ENCODE measurements around the gene THAP10. TPM values are rescaled to one million over a fixed set of nuclear protein-coding genes. Genes with fewer than 3 reads are reported as not detected.

THAP10 gene
- total and polyA plus RNA-seq, 2 experiments from 2014 or later = 5.7 to 8.2 TPM

DNA sequence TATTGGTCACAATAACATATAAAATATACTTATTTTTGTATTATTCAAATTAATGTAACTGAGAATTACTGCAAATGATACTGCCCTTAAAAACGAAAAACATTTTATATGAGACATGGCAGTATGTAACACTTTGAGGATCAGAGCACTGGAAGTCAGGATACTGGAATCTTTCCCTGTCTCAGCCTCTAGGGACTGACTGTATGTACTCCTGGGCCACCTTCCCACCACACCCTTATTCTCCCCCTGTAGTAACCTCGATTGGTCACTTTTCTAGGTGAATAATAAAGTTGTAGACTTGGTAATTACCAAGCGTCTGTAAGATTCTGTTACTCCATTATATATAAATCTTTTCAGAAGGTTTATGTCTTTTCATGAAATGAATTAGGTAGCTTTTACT is 43.4 kb upstream of the THAP10 start (continued):
- TF ChIP-seq, protein P1, sequence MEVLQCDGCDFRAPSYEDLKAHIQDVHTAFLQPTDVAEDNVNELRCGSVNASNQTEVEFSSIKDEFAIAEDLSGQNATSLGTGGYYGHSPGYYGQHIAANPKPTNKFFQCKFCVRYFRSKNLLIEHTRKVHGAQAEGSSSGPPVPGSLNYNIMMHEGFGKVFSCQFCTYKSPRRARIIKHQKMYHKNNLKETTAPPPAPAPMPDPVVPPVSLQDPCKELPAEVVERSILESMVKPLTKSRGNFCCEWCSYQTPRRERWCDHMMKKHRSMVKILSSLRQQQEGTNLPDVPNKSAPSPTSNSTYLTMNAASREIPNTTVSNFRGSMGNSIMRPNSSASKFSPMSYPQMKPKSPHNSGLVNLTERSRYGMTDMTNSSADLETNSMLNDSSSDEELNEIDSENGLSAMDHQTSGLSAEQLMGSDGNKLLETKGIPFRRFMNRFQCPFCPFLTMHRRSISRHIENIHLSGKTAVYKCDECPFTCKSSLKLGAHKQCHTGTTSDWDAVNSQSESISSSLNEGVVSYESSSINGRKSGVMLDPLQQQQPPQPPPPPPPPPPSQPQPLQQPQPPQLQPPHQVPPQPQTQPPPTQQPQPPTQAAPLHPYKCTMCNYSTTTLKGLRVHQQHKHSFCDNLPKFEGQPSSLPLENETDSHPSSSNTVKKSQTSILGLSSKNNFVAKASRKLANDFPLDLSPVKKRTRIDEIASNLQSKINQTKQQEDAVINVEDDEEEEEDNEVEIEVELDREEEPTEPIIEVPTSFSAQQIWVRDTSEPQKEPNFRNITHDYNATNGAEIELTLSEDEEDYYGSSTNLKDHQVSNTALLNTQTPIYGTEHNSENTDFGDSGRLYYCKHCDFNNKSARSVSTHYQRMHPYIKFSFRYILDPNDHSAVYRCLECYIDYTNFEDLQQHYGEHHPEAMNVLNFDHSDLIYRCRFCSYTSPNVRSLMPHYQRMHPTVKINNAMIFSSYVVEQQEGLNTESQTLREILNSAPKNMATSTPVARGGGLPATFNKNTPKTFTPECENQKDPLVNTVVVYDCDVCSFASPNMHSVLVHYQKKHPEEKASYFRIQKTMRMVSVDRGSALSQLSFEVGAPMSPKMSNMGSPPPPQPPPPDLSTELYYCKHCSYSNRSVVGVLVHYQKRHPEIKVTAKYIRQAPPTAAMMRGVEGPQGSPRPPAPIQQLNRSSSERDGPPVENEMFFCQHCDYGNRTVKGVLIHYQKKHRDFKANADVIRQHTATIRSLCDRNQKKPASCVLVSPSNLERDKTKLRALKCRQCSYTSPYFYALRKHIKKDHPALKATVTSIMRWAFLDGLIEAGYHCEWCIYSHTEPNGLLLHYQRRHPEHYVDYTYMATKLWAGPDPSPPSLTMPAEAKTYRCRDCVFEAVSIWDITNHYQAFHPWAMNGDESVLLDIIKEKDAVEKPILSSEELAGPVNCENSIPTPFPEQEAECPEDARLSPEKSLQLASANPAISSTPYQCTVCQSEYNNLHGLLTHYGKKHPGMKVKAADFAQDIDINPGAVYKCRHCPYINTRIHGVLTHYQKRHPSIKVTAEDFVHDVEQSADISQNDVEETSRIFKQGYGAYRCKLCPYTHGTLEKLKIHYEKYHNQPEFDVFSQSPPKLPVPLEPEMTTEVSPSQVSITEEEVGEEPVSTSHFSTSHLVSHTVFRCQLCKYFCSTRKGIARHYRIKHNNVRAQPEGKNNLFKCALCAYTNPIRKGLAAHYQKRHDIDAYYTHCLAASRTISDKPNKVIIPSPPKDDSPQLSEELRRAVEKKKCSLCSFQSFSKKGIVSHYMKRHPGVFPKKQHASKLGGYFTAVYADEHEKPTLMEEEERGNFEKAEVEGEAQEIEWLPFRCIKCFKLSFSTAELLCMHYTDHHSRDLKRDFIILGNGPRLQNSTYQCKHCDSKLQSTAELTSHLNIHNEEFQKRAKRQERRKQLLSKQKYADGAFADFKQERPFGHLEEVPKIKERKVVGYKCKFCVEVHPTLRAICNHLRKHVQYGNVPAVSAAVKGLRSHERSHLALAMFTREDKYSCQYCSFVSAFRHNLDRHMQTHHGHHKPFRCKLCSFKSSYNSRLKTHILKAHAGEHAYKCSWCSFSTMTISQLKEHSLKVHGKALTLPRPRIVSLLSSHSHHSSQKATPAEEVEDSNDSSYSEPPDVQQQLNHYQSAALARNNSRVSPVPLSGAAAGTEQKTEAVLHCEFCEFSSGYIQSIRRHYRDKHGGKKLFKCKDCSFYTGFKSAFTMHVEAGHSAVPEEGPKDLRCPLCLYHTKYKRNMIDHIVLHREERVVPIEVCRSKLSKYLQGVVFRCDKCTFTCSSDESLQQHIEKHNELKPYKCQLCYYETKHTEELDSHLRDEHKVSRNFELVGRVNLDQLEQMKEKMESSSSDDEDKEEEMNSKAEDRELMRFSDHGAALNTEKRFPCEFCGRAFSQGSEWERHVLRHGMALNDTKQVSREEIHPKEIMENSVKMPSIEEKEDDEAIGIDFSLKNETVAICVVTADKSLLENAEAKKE (CRISPR knock-in tag; IDR thresholded peaks at IDR 0.05) = no peak

DNA sequence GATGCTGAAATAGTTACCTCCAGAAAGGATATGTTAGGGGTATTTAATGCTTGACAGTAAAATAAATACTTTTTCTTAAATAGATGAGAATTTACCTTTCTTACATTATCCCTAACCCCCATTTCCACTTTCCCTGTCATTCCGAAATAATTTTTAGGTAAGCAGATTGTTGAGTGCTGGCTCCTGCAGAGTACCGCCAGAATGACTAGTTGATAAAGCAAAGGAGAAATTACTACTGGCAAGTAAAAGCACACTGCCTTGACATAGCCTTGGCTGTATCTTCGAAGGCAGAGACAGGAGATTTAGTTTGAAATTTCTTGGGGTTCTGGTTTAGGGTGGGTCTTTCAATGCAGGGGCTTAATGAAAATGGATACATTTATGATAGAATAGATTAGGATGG is 41.2 kb upstream of the THAP10 start:
- H3K27ac Mint-ChIP-seq = no peak overlapping the region
- H3K27ac ChIP-seq (ENCODE audit: low read depth) = no peak overlapping the region
- no peak overlapping the region for H3K4me3 ChIP-seq
- no peaks in the 10 kb centered on the region for H3K9me3 Mint-ChIP-seq
- no peaks in the 10 kb centered on the region for H3F3A ChIP-seq (replicated peaks; ENCODE audit: low read depth)
- ATAC-seq = no peak
- peaks cover 7% of the 10 kb centered on the region; the same call in 2 of the 3 replicates for H3K4me1 Mint-ChIP-seq
- H3K27me3 Mint-ChIP-seq (ENCODE audit: insufficient read depth, low read depth, poor library complexity) = no peaks in the 10 kb centered on the region
- DNase-seq (ENCODE audit: low spot score) = no peak
- no peak overlapping the region for H3K4me2 ChIP-seq
- H3K79me2 ChIP-seq (replicated peaks; ENCODE audit: insufficient read depth) = no peaks in the 10 kb centered on the region
- H3K27me3 ChIP-seq (ENCODE audit: insufficient read depth) = no peaks in the 10 kb centered on the region
- no peaks in the 10 kb centered on the region for H3K36me3 Mint-ChIP-seq (ENCODE audit: low read depth)
- no peaks in the 10 kb centered on the region for H3K4me1 ChIP-seq (ENCODE audit: insufficient read depth)
- no peak for TF ChIP-seq POLR2AphosphoS5 (IDR thresholded peaks at IDR 0.05; ENCODE audit: low read depth)
- no peaks in the 10 kb centered on the region for H4K20me1 ChIP-seq (replicated peaks; ENCODE audit: insufficient read depth)
- no peaks in the 10 kb centered on the region for H3K9me2 ChIP-seq (ENCODE audit: insufficient read depth)
- H2AFZ ChIP-seq = no peak overlapping the region
- no peak overlapping the region for H3K4me3 Mint-ChIP-seq
- H3K36me3 ChIP-seq (ENCODE audit: insufficient read depth) = no peaks in the 10 kb centered on the region

GRCh38 chr15:70932397-70932796 is 40.2 kb upstream of the THAP10 start:
- Mint-ChIP-seq H3K4me1 (peaks cover 3% of the 10 kb centered on the region; the same call in 2 of the 3 replicates), H3K4me3 (no peak overlapping the region), H3K27ac (no peak overlapping the region), H3K27me3 (ENCODE audit: insufficient read depth, low read depth, poor library complexity) (no peaks in the 10 kb centered on the region), H3K36me3 (ENCODE audit: low read depth) (no peaks in the 10 kb centered on the region), H3K9me3 (no peaks in the 10 kb centered on the region)
- H3K9me2 ChIP-seq (ENCODE audit: insufficient read depth) = no peaks in the 10 kb centered on the region
- no peaks in the 10 kb centered on the region for H3K4me1 ChIP-seq (ENCODE audit: insufficient read depth)
- no peaks in the 10 kb centered on the region for H3K27me3 ChIP-seq (ENCODE audit: insufficient read depth)
- no peak for ATAC-seq
- no peaks in the 10 kb centered on the region for H3K79me2 ChIP-seq (replicated peaks; ENCODE audit: insufficient read depth)
- H3K4me2 ChIP-seq = no peak overlapping the region
- DNase-seq (ENCODE audit: low spot score) = no peak
- H3K36me3 ChIP-seq (ENCODE audit: insufficient read depth) = no peaks in the 10 kb centered on the region
- no peak overlapping the region for H2AFZ ChIP-seq
- no peak overlapping the region for H3K27ac ChIP-seq (ENCODE audit: low read depth)
- H3F3A ChIP-seq (replicated peaks; ENCODE audit: low read depth) = no peaks in the 10 kb centered on the region
- no peaks in the 10 kb centered on the region for H4K20me1 ChIP-seq (replicated peaks; ENCODE audit: insufficient read depth)
- no peak overlapping the region for H3K4me3 ChIP-seq
- no peak for TF ChIP-seq CTCF (conservative IDR thresholded peaks at IDR 0.05; ENCODE audit: low read depth in 2 of 2)

All from GM23338 (cell line).